GM21723 (cell line): ENCODE results near the gene MYO1A.
A peak's percentile ranks its signal among the peaks of the same experiment; 100 is the strongest.
"Not testable (repeated sequence)": the region's sequence is repeated elsewhere in the genome, so short reads cannot be mapped to it uniquely, and the experiment has no call there.

Source experiments
- ATAC-seq: cut with Tn5 transposase; IDR thresholded peaks from one replicate; pipeline ENCODE4 v1.9.1; 2021; ENCODE audit warnings: mild to moderate bottlenecking, moderate library complexity; ENCODE audit not compliant: unreplicated experiment

The MYO1A gene

DNA sequence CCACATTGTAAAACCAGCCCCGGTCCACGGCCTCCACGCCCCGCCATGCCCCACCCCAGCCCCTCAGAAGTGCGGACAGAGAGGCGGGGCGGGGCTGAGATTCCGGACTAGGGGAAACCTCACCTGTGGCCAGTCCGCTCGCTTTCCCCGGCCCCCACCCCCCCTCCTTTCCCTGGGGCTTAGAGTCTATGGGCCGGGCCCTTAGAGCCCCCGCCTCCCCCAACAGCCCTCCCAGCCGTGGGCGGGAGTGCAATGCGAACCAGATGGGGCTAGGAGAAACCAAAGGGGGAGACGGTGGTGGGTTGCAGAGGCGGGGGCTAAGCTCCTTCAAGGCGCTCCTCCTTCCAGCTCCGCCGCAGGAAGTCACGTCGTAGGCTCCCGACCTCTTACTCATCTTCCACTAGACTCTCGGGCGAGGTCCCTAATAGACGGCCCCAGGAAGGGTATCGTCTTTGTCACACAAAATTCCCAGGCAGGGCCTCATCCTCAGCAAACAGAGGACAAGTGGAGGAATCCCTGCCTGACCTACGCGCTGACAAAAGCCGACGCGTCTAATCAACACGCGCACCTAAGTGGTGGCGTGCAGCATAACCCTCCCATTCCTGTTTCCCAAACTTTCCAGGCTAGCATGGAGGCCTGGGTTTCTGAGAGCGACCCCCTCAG, 37.9 kb upstream of the MYO1A start:
- ATAC-seq: peak; percentile 41

DNA sequence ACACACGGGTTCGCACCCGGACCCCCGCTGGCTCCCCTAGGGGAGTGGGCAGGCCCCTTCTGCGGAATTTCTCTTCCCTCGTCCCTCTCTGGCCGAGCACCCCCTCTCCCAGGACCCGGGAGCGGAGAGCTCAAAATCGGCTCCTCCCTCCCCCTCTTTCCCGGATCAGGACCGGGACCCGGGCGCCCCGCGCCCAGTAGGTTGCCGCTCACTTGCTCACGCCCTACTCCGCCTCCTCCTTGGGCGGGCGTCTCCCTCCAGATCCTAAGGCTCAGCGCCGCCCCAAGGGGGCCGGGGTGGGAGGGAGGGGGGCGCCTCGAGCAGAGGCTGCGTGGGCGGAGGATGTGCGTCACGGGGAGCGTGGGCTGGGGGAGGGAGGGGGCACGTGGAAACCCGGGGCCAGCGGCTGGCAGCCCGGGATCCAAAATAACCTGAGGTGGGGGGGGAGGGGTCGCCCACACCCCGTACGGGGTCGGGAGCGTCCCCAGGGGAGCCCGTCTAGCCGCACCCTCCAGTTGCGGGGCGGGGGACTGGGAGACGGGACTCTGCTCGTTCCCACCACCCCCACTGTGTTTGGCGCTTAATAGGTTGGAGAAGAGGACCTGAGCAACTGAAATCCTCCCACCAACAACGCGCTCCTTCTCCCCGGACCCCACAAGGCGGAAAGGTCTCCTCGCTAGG, 37.2 kb upstream of the MYO1A start:
- ATAC-seq: peak; percentile 35

DNA sequence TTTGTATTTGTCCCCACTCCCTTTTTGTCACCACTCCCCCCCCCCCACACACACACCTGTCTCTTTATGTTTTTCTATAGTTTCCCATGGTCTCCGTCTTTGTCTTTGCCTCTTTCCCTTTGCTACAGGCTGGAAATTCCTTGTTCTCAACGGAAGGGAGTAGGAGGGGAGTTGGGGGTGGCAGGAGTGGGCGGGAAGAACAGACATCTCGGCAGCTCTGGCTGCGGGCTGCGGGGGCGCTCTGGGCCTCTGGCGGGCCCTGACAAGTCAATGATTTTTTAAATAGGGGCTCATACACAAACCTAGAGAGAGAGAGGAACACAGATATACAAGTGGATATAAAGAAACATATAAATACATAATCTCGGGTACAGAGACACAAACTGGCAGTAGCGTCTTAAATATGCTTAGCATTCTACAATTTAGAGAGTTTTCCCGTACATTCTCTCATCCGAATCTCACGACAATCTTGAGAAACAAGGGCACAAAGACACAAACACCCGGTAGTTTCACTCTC, 36.6 kb upstream of the MYO1A start:
- no peak for ATAC-seq

DNA sequence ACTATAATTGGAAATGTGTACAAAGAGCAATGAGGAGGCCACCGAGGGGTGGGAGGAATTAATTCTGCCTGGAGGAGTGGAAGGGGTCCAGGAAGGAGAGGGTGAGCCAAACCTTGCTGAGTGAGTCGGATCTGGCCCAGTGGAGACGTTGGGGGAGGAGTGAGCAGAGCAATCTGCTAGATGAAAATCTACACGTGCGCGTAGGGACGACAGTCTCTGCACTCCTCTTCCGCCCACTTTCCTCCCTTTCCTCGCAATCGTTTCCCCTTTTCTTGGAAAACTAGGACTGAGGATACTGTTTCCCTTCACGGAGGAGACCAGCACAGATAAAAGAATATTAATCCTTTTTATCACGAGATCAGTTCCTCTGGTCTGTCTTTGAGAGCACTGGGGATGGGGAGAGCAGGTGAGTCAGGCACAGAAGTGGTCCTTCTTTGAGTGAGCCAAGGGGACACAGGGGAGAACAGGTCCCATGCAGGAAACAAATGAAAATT, 36.1 kb upstream of the MYO1A start:
- no peak for ATAC-seq

DNA sequence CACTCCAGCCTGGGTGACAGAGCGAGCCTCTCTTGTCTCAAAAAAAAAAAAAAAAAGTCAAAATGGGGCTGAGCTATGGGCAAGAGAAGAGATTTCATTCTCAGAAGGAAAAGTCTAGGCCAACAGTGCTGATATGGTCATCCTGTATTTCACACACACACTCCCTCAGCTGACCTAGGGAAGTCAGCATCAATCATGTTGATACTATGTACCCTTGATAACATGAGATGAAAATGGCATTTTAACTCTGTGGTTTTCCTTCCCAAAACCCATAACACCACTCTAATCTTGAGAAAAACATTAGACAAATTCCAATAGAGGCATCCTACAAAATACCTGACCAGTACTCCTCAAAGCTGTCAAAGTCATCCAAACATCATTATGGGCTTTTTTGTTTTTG, 30.9 kb upstream of the MYO1A start:
- no peak for ATAC-seq

DNA sequence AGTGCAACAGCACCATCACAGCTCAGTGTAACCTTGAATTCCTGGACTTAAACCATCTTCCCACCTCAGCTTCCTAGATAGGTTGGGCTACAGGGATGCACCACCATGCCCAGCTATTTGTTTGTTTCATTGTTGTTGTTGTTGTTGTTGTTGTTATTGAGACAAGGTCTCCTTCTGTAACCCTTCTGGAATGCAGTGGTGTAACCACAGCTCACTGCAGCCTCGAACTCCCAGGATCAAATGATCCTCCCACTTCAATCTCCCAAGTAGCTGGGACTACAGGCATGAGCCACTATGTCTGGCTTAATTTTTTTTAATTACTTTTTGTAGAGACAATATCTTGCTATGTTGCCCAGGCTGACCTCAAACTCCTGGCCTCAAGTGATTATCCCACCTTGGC, 29.9 kb upstream of the MYO1A start:
- no peak for ATAC-seq

DNA sequence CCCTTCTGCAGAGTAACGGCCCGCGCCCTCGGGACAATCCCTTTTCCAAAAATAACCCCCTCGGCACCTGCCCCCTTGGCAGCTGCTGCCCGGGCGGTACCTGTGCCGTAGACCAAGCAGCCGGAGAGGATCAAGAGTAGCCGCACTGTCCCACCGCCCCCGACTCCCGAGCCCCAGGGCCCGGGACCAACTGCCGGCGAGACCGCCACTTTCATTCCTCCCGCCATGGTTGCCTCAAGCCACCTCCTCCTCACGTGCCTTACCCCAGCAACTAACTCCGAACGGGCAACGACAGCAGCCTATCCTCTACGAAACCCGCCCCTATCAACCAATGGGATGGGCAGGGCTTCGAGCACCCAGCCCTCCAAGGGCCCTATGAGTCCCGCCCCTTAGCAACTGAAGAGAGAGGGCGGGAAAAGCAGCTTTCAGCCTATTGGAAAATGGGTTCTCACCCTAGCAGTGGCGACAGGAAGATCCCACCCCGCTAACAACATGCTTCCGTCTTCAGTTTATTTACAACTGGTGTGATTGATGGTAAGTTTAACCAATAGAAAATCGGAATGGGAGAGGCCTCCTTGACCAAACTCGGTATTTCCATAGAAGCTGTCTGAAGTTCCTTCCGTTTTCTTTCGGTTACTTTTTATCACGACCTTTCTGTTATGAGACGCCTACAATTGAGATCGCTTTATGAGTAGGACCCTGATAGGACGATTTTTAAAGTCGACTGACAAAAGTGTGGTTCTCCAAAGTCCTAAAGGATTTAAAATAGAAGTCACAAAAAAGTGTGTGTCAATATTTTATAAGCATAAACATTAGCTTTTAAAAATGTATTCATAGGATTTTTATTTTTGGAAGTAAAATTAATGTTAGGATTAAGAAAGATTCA, 28.8 kb upstream of the MYO1A start, which contains the start of gene NEMP1:
NEMP1 (minus strand) TSS at position 273 of the 886 bp plus-strand sequence; CDS start at position 227, 46 bp downstream.
- peak; percentile 96 for ATAC-seq

DNA sequence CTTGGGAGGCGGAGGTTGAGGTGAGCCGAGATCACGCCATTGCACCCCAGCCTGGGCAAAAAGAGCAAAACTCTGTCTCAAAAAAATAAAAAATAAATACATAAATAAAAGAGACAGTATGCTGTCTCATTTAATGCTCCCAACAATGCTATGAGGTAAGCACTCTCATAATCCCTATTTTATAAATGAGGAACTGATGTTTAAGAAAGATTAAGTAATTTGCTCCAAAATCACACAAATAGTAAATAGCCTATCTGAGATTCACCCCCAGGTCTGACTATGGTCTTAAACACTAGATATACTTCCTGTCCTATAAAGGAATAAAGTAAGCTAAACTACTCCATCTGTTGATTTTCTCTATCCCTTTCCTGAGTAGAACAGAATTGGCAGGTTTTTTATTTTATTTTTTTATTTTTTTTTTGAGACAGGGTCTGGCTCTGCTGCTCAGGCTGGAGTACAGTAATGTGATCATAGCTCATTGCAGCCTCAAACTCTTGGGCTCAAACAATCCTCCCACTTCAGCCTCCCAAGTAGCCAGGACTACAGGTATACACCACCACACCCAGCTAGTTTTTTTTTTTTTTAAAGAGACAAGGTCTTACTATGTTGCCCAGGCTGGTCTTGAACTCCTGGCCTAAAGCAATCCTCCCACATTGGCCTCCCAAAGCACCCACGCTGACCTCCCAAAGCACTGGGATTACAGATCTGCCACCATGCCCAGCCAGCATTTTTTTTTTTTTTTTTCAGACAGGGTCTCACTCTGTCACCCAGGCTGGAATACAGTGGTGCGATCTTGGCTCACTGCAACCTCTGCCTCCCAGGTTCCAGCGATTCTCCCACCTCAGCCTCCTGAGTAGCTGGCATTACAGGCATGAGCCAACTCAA, 23.9 kb upstream of the MYO1A start:
- ATAC-seq: not testable (repeated sequence)

DNA sequence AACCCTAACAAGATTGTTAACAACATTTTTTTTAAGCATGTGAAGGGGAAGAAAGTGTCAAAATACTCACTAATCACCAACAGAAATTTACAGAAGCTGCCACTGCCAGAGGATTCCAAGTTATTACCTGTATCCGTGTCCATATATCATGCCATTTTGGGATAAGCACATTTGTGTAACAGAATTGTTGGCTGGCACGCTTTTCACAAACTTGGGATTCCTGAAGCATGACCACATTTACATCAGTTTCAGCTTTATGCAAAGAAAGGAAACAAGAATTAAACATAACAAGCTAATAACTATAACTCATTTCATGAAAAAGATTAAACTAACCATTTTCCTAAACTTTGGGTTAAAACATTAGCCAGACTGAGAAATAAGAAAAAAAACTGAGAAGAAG, 22.7 kb upstream of the MYO1A start:
- no peak for ATAC-seq

DNA sequence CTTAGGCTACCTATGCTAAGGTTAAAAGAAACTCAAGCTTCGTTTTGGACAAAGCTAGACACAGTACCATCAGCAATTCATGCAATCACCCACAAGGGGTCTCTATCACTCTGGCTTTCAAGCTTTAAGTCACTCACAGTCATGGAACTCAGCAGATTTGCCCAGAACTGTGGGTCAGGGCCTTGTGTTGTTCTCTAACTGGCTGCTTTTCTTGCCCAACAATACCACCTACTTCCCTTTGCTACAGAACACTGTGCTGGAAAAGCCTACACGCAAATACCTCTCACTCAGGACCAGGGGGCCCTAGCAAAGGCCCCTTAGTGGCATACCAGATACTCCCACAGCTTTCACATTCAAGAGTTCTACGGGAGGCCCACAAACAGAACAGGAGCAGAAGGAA, 19.6 kb upstream of the MYO1A start:
- peak; percentile 82 for ATAC-seq

DNA sequence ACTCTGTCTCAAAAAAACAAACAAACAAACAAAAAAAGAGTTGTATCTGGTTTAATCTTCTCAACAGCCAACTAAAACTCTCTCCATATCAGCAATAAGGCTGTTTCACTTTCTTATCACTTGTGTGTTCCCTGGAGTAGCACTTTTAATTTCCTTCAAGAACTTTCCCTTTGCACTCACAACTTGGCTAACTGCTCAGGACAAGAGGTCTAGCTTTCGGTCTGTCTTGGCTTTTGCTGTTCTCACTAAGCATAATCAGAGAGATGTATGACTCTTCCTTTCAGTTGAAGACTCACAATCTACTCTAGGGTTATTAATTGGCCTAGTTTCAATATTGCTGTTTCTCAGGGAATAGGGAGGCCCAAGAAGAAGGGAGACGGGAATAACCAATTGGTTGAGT, 16.3 kb upstream of the MYO1A start:
- ATAC-seq: no peak

DNA sequence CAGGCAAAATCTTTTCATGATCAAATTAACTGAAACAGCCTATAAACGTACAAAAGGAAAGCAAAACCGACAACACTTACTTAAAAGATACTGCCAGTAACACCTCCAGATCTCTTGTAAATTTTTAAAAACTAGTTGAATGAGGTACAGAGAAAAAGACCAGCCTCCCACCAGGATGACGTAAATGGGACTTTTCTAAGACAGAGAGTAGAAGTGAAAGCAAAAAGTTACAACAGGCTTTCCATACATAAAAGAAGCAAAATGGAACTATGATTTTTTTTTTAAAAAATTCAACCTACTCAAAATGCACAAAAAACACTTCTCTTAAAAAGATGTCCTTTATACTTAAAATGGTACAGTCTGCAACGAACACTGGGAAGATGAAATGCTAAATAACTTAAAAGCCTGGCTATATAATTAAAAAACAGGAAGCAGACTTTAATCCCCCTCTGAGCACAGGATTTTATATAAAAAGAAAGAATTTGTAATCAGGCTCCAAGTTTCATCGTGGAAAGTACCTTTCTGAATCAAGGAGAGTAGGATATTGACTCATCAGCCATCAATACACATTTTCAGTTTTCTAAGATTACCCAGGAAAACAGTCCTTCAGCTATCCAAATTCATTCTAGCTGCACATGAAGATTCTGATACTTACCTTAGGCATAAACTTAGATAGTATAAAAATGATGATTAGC, 14.2 kb upstream of the MYO1A start:
- ATAC-seq: peak; percentile 90

DNA sequence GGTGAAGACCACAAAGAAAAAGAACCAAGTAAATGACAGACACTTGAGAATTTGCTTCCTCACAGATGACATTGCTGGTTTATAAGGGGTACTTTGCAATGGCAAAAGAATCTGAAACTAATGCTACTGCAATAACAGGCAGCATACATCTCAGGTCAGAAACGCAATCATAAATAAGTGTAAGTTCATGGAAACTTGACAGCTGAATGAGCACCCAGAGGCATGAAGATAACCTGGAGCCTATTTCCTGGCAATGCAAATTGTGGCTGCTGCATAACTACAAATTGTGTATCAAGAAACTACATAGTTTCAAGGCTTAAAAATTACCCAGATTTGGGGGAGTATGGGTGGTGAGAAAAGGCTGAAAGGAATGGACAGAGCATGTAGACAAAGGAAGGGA, 8.5 kb upstream of the MYO1A start:
- no peak for ATAC-seq

DNA sequence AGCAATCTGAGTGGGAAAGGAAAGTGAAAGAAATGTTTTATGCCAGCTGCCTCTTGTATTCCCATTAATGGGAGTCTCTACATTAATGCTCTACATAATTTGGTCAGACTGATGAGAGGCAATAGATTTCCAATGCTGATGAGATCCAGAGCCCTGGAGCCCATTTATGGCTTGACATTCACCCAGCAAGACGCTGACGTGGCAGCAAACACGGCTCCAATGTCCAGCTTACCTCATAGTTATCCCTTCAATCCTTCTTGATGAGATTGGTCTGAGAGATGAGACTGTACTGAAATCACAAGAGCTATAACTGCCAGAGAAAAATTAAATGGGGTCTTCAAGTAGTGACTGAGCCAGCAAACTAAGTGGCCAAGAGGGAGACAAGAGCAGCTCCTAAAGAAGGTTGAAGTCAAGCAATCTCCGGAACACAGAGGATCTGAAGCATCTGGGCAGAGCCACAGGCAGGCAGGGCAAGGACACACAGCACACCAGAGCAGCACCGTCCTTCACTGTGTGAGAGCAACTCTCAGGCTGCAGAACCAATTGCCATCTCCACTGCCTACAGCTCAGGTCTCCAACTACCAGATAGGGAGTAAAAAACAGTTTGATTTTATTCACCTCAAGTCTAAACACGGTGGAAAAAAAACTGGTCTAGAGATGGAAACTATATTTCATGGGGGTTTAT, 7.3 kb upstream of the MYO1A start:
- ATAC-seq: no peak

DNA sequence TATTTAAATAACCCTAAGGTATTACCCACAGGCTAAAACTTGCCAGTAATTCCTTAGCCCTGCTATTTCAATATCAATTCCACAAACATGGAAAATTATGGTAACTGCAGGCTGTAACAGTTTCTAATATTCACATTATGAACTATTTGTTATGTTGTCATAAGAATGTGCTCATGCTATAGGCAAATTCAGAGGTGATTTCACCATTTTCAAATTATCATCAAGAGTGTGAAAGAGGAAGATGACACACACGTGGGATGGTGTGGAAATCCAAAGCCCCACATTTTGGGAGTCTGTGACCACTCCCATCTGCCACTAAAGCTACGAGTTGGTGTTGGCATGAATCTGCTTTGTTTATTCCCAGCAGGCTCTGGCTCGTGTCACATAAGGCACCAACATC, 5.9 kb upstream of the MYO1A start:
- no peak for ATAC-seq

DNA sequence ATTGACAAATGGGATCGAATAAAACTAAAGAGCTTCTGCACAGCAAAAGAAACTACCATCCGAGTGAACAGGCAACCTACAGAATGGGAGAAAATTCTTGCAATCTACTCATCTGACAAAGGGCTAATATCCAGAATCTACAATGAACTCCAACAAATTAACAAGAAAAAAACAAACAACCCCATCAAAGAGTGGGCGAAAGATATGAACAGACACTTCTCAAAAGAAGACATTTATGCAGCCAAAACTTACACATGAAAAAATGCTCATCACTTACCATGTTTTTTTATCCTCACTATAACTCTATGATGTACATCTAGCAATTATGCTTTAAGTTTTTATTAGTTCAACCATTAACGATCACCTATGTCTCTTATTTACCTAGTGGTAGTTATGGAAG, 4.0 kb upstream of the MYO1A start:
- ATAC-seq: not testable (repeated sequence)

DNA sequence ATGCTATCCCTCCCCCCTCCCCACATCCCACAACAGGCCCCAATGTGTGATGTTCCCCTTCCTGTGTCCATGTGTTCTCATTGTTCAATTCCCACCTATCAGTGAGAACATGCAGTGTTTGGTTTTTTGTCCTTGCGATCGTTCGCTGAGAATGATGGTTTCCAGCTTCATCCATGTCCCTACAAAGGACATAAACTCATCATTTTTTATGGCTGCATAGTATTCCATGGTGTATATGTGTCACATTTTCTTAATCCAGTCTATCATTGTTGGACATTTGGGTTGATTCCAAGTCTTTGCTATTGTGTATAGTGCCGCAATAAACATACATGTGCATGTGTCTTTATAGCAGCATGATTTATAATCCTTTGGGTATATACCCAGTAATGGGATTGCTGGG, 3.2 kb upstream of the MYO1A start:
- ATAC-seq: not testable (repeated sequence)

DNA sequence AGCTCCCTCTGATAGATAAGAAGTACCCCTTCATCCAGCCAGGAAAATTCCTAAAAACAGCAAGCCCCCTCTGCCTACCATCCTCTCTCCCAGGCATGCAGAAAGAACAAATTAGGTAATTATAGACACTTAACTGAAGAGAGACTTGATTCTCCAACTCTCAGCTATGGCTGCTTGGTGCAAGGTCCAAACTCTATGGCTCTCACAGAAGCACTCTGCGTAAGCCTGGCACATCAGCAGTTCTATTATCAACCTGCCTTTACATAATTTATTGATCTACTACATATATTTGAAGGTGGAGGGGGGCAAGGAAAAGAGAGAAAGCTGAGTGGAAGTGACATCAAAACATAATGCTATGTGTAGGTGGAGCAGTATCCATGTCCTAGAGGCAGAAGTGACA, 1.1 kb upstream of the MYO1A start:
- ATAC-seq: no peak

DNA sequence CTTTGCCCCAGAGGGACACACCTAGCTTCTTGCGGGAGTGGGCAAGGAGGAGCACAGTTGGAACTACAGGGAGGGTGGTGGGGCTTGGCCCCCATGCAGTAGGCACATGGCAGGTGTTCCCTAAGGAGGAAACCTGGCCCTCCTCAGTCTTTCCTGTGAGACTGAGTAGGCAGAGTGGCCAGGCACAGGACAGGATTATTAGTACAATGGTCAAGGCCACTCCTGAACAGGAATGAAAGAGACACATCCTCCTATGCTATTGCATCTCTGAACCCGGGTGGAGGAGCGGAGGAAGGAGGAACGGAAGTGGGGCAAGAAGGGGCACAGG, 846 bp downstream of the MYO1A start:
- ATAC-seq: no peak
